Measurements from ENCODE around the gene GPRASP1. TPM values are rescaled to one million over a fixed set of nuclear protein-coding genes. Genes with fewer than 3 reads are reported as not detected.
"Not testable (repeated sequence)": the region's sequence is repeated elsewhere in the genome, so short reads cannot be mapped to it uniquely, and the experiment has no call there.

Gene GPRASP1
- total RNA-seq, 2 donors from 2014 or later: 8.9 to 15.8 TPM

DNA sequence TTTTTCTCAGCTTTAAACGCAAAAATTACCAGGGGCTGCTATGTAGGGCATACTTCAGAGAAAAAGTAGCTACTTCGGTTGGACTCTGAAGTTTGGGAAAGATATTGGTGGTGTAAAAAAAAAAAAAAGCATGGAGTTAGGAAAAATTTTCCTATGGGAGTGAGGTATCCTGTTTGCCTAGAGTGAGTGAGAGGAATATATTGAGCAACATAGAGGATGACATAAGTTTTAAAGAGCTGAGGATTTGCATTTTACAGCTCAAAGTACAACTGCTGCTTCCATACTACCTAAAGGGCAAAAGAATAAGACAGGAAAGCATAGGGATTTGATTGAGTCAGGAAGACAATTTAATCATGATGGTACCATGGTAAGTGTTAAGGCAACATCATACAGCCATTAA, 7.3 kb downstream of the GPRASP1 start:
- no peak overlapping the region for H3K27ac ChIP-seq
- H3K36me3 ChIP-seq: no peaks in the 10 kb centered on the region
- TF ChIP-seq POLR2A (IDR thresholded peaks at IDR 0.05) (no peak), POLR2AphosphoS5 (IDR thresholded peaks at IDR 0.05) (no peak), CTCF (IDR thresholded peaks at IDR 0.05) (no peak)
- H3K4me3 ChIP-seq: no peak overlapping the region
- 42% methylated on average over 2 of the region's 2 CpGs for WGBS
- no peaks in the 10 kb centered on the region for H3K9me3 ChIP-seq
- intact Hi-C loops (cut with DNase I): no loop called here
- DNase-seq (ENCODE audit: low spot score): no peak
- H3K4me1 ChIP-seq (replicated peaks): no peaks in the 10 kb centered on the region
- no peaks in the 10 kb centered on the region for H3K27me3 ChIP-seq (replicated peaks; ENCODE audit: insufficient read depth)

GRCh38 chrX:102659790-102660757, 8.8 kb downstream of the GPRASP1 start:
- Histone ChIP-seq H3K4me3 (peak overlapping the region; percentile 16 to 26), H3K27me3 (replicated peaks; ENCODE audit: insufficient read depth) (no peaks in the 10 kb centered on the region), H3K9me3 (no peaks in the 10 kb centered on the region), H3K4me1 (replicated peaks) (no peaks in the 10 kb centered on the region), H3K27ac (peak overlapping the region; percentile 49 to 55), H3K36me3 (no peaks in the 10 kb centered on the region)
- WGBS: 27% methylated on average over 6 of the region's 27 CpGs
- intact Hi-C loops (cut with DNase I): no loop called here
- DNase-seq (ENCODE audit: low spot score): peak; percentile 73
- TF ChIP-seq POLR2A (IDR thresholded peaks at IDR 0.05) (peak; percentile 39), POLR2AphosphoS5 (IDR thresholded peaks at IDR 0.05) (peak; percentile 74), CTCF (IDR thresholded peaks at IDR 0.05) (peak in 1 of 4 experiments; percentile 15)

DNA sequence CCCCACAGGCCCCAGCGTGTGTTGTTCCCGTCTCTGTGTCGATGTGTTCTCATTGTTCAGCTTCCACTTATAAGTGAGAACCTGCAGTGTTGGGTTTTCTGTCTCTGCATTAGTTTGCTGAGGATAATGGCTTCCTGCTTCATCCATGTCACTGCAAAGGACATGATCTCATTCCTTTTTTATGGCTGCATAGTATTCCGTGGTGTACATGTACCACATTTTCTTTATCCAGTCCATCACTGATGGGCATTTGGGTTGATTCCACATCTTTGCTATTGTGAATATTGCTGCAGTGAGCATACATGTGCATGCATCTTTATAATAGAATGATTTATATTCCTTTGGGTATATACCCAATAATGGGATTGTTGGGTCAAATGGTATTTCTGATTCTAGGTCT, 12.5 kb downstream of the GPRASP1 start:
- DNase-seq (ENCODE audit: low spot score); H3K4me3 ChIP-seq; H3K36me3 ChIP-seq; H3K4me1 ChIP-seq (replicated peaks); H3K27me3 ChIP-seq (replicated peaks; ENCODE audit: insufficient read depth); H3K9me3 ChIP-seq; H3K27ac ChIP-seq; intact Hi-C loops (cut with DNase I): not testable (repeated sequence)
- 97% methylated on average over 3 of the region's 4 CpGs for WGBS

GRCh38 chrX:102667034-102667433, 15.8 kb downstream of the GPRASP1 start:
- intact Hi-C loops (cut with DNase I); H3K27me3 ChIP-seq (replicated peaks; ENCODE audit: insufficient read depth); DNase-seq (ENCODE audit: low spot score); H3K27ac ChIP-seq; H3K4me1 ChIP-seq (replicated peaks); H3K9me3 ChIP-seq; H3K36me3 ChIP-seq; H3K4me3 ChIP-seq: not testable (repeated sequence)
- 100% methylated on average over 1 of the region's 1 CpG for WGBS

GRCh38 chrX:102669526-102669925, 18.2 kb downstream of the GPRASP1 start:
- no peaks in the 10 kb centered on the region for H3K4me1 ChIP-seq (replicated peaks)
- no peak overlapping the region for H3K27ac ChIP-seq
- no peaks in the 10 kb centered on the region for H3K27me3 ChIP-seq (replicated peaks; ENCODE audit: insufficient read depth)
- no peak for TF ChIP-seq CTCF (IDR thresholded peaks at IDR 0.05)
- TF ChIP-seq POLR2AphosphoS5 (IDR thresholded peaks at IDR 0.05): no peak
- no peak for TF ChIP-seq POLR2A (IDR thresholded peaks at IDR 0.05)
- H3K4me3 ChIP-seq: no peak overlapping the region
- H3K9me3 ChIP-seq: no peaks in the 10 kb centered on the region
- intact Hi-C loops (cut with DNase I): no loop called here
- DNase-seq (ENCODE audit: low spot score): no peak
- WGBS: 92% methylated on average over 4 of the region's 4 CpGs
- H3K36me3 ChIP-seq: no peaks in the 10 kb centered on the region

- TF ChIP-seq POLR2AphosphoS5 (IDR thresholded peaks at IDR 0.05) (no peak), POLR2A (IDR thresholded peaks at IDR 0.05) (no peak), CTCF (IDR thresholded peaks at IDR 0.05) (no peak)
- Histone ChIP-seq H3K36me3 (no peaks in the 10 kb centered on the region), H3K27me3 (replicated peaks; ENCODE audit: insufficient read depth) (no peaks in the 10 kb centered on the region), H3K4me1 (replicated peaks) (no peaks in the 10 kb centered on the region), H3K27ac (no peak overlapping the region), H3K4me3 (no peak overlapping the region), H3K9me3 (no peaks in the 10 kb centered on the region)
- WGBS: 37% methylated on average over 3 of the region's 3 CpGs
- no peak for DNase-seq (ENCODE audit: low spot score)
- intact Hi-C loops (cut with DNase I): no loop called here
Measured at GRCh38 chrX:102672856-102673255, 21.6 kb downstream of the GPRASP1 start.

DNA sequence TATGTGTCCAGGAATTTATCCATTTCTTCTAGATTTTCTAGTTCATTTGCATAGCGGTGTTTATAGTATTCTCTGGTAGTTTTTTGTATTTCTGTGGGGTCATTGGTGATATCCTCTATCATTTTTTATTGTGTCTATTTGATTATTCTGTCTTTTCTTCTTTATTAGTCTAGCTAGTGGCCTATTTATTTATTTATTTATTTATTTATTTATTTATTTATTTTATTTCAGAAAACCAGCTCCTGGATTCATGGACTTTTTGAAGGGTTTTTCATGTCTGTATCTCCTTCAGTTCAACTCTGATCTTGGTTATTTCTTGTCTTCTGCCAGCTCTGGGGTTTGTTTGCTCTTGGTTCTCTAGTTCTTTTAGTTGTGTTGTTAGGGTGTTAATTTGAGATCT, 26.2 kb downstream of the GPRASP1 start:
- intact Hi-C loops (cut with DNase I); H3K27ac ChIP-seq; H3K27me3 ChIP-seq (replicated peaks; ENCODE audit: insufficient read depth); H3K4me3 ChIP-seq; H3K36me3 ChIP-seq; H3K4me1 ChIP-seq (replicated peaks); H3K9me3 ChIP-seq; DNase-seq (ENCODE audit: low spot score): not testable (repeated sequence)
- WGBS: 100% methylated on average over 1 of the region's 1 CpG

All from prostate gland (tissue), 2 donors.